ENCODE measurements around the gene CHERP. TPM values are rescaled to one million over a fixed set of nuclear protein-coding genes. Genes with fewer than 3 reads are reported as not detected.

CHERP gene
- total and polyA plus RNA-seq, 2 of the 8 experiments (the other 6 are each of a cell fraction or from before 2014, with no cell fraction given) = 13.9 to 73.7 TPM

- TF ChIP-seq CTBP2 (IDR thresholded peaks at IDR 0.05; ENCODE audit: borderline replicate concordance, insufficient read depth, insufficient read length, low read length) (no peak), KDM1A (IDR thresholded peaks at IDR 0.05; ENCODE audit: borderline replicate concordance, low read length) (no peak), EGR1 (IDR thresholded peaks at IDR 0.05; ENCODE audit: borderline replicate concordance, low read depth, low read length) (no peak), SIN3A (conservative IDR thresholded peaks at IDR 0.05 in 1 of 2, IDR thresholded peaks at IDR 0.05 in 1 of 2; ENCODE audit: low read depth in 1 of 2, low read length in 2 of 2) (no peak), KDM4A (IDR thresholded peaks at IDR 0.05; ENCODE audit: low read depth, low read length, severe bottlenecking) (no peak), GABPA (IDR thresholded peaks at IDR 0.05; ENCODE audit: borderline replicate concordance, insufficient read depth, low read length) (no peak)
These were observed 33.7 kb downstream of the CHERP start (continued) for GRCh38 chr19:16508546-16508945.

Data from H1 (cell line).